GM21619 (cell line): ENCODE measurements around the gene TTC28.
"Not testable (repeated sequence)": the region's sequence is repeated elsewhere in the genome, so short reads cannot be mapped to it uniquely, and the experiment has no call there.

Experiments
- ATAC-seq: cut with Tn5 transposase; IDR thresholded peaks from one replicate; pipeline ENCODE4 v1.9.1; 2021; ENCODE audit not compliant: unreplicated experiment

The TTC28 gene

GRCh38 chr22:28679611-28680287 lies at the start of gene TTC28:
Gene TTC28, minus strand, starts transcription at chr22:28679840. Its CDS starts 117 bp downstream, at chr22:28679723.
- ATAC-seq: not testable (repeated sequence)

- no peak for ATAC-seq
Observed at GRCh38 chr22:28728621-28729313, 49.1 kb upstream of the TTC28 start.

GRCh38 chr22:28728002-28728401 lies 48.4 kb upstream of the TTC28 start:
- ATAC-seq: no peak

GRCh38 chr22:28718044-28718443 lies 38.4 kb upstream of the TTC28 start:
- ATAC-seq: no peak

GRCh38 chr22:28716686-28717085 lies 37.0 kb upstream of the TTC28 start:
- no peak for ATAC-seq

- no peak for ATAC-seq
Observed at GRCh38 chr22:28715611-28716010, 36.0 kb upstream of the TTC28 start.

GRCh38 chr22:28714043-28714628 lies 34.5 kb upstream of the TTC28 start:
- ATAC-seq: no peak

- no peak for ATAC-seq
Observed at GRCh38 chr22:28711820-28712777, 32.5 kb upstream of the TTC28 start.

GRCh38 chr22:28711341-28711740 lies 31.7 kb upstream of the TTC28 start:
- ATAC-seq: no peak

GRCh38 chr22:28710576-28711191 lies 31.0 kb upstream of the TTC28 start:
- ATAC-seq: no peak

GRCh38 chr22:28710107-28710506 lies 30.5 kb upstream of the TTC28 start:
- ATAC-seq: no peak

- ATAC-seq: no peak
Observed at GRCh38 chr22:28706845-28707244, 27.2 kb upstream of the TTC28 start.

- no peak for ATAC-seq
Observed at GRCh38 chr22:28703436-28703835, 23.8 kb upstream of the TTC28 start.

- ATAC-seq: no peak
Observed at GRCh38 chr22:28702891-28703290, 23.3 kb upstream of the TTC28 start.

GRCh38 chr22:28693041-28693760 lies 13.6 kb upstream of the TTC28 start:
- ATAC-seq: not testable (repeated sequence)

- not testable (repeated sequence) for ATAC-seq
Observed at GRCh38 chr22:28689796-28690195, 10.2 kb upstream of the TTC28 start.

GRCh38 chr22:28682966-28683365 lies 3.3 kb upstream of the TTC28 start:
- not testable (repeated sequence) for ATAC-seq

GRCh38 chr22:28680813-28681490 lies 1.3 kb upstream of the TTC28 start:
- not testable (repeated sequence) for ATAC-seq
